ENCODE data around the gene GAGE13. TPM values are rescaled to one million over a fixed set of nuclear protein-coding genes. Genes with fewer than 3 reads are reported as not detected.

The GAGE13 gene
- polyA plus RNA-seq, 1 of the 3 experiments (the other 2 are of a cell fraction): not detected

- CTCF ChIA-PET: interaction anchor here (2.2 kb wide), 1 partner anchor 468 kb away, joined by 6 read pairs; no protein-coding TSS in a partner anchor
- Histone ChIP-seq H3K79me2 (ENCODE audit: insufficient read depth) (no peaks in the 10 kb centered on the region), H3K4me1 (ENCODE audit: control insufficient read depth in 1 of 2, insufficient read depth in 2 of 2, low read depth in 1 of 2, low read length in 1 of 2) (no peaks in the 10 kb centered on the region; a peak in 1 of 4 replicates), H3K9me2 (no peaks in the 10 kb centered on the region), H4K20me1 (ENCODE audit: insufficient read depth) (no peaks in the 10 kb centered on the region), H2AFZ (ENCODE audit: low read depth) (no peak overlapping the region), H3K4me2 (no peak overlapping the region), H3K36me3 (replicated peaks in 1 of 2; ENCODE audit: control insufficient read depth in 1 of 2, insufficient read depth in 2 of 2, low read length in 1 of 2) (no peaks in the 10 kb centered on the region), H3K27ac (ENCODE audit: low read depth in 2 of 2, low read length in 1 of 2) (no peak overlapping the region), H3F3A (replicated peaks; ENCODE audit: insufficient read depth) (no peaks in the 10 kb centered on the region), H3K9ac (no peak overlapping the region), H3K9me3 (no peaks in the 10 kb centered on the region), H3K27me3 (ENCODE audit: insufficient read depth) (peaks cover 4% of the 10 kb centered on the region; the same call in 1 of the 2 replicates), H3K4me3 (ENCODE audit: low read depth in 2 of 2, low read length in 1 of 2) (no peak overlapping the region)
- TF ChIP-seq RXRA (IDR thresholded peaks at IDR 0.05; ENCODE audit: borderline replicate concordance, low read depth) (no peak), MEF2A (IDR thresholded peaks at IDR 0.05; ENCODE audit: borderline replicate concordance, low read depth) (no peak), FOXJ3 (CRISPR knock-in tag; IDR thresholded peaks at IDR 0.05) (no peak), IRF3 (IDR thresholded peaks at IDR 0.05; ENCODE audit: low read depth, low read length) (no peak), MAX (IDR thresholded peaks at IDR 0.05; ENCODE audit: low read depth) (no peak), NRF1 (IDR thresholded peaks at IDR 0.05; ENCODE audit: low read depth, low read length) (no peak), EZH2phosphoT487 (IDR thresholded peaks at IDR 0.05; ENCODE audit: borderline replicate concordance, low read depth) (no peak), YY1 (IDR thresholded peaks at IDR 0.05; ENCODE audit: low read depth) (no peak), TAF1 (IDR thresholded peaks at IDR 0.05; ENCODE audit: borderline replicate concordance, low read depth, low read length) (no peak), SMC3 (IDR thresholded peaks at IDR 0.05; ENCODE audit: low read depth, low read length) (no peak), CHD2 (IDR thresholded peaks at IDR 0.05; ENCODE audit: low read length, partially characterized antibody) (no peak), RAD21 (IDR thresholded peaks at IDR 0.05; ENCODE audit: low read length) (no peak), REST (IDR thresholded peaks at IDR 0.05; ENCODE audit: low read depth, low read length) (no peak), CTCF (IDR thresholded peaks at IDR 0.05) (no peak), USF1 (IDR thresholded peaks at IDR 0.05; ENCODE audit: borderline replicate concordance, low read depth) (no peak), ZBTB33 (IDR thresholded peaks at IDR 0.05; ENCODE audit: borderline replicate concordance, low read depth) (no peak), EP300 (IDR thresholded peaks at IDR 0.05; ENCODE audit: borderline replicate concordance in 1 of 2, low read depth in 1 of 2, low read length in 1 of 2) (no peak), RFX5 (IDR thresholded peaks at IDR 0.05; ENCODE audit: low read length) (no peak), MXI1 (IDR thresholded peaks at IDR 0.05; ENCODE audit: low read depth, low read length) (no peak), ELF1 (IDR thresholded peaks at IDR 0.05) (no peak)
- POLR2A ChIA-PET: interaction anchor here (0.5 kb wide), 1 partner anchor 21 kb away, joined by 3 read pairs; no protein-coding TSS in a partner anchor
- DNase-seq: no peak
- WGBS (ENCODE audit: low lambda C conversion rate): 50% methylated on average over 18 of the region's 18 CpGs
Measured at GRCh38 chrX:49286136-49286535, 45.2 kb upstream of the GAGE13 start.

Data from SK-N-SH (cell line).